Measurements from ENCODE around the gene ZNF84. TPM values are rescaled to one million over a fixed set of nuclear protein-coding genes. Genes with fewer than 3 reads are reported as not detected.

ZNF84 gene
- total RNA-seq, 1 donor from 2014 or later: 24.6 TPM

GRCh38 chr12:133058203-133059113 is 21.1 kb downstream of the ZNF84 start:
- Histone ChIP-seq H3K27me3 (no peaks in the 10 kb centered on the region), H3K9me3 (peaks cover 87% of the 10 kb centered on the region), H3K27ac (no peak overlapping the region), H3K36me3 (peaks cover 3 to 70% of the 10 kb centered on the region in 2 donors), H3K4me3 (no peak overlapping the region), H3K4me1 (no peaks in the 10 kb centered on the region)
- intact Hi-C loops (cut with DNase I): no loop called here
- DNase-seq (ENCODE audit: extremely low spot score in 2 of 2): no peak
- no peak for TF ChIP-seq POLR2AphosphoS5 (IDR thresholded peaks at IDR 0.05; ENCODE audit: insufficient read depth in 1 of 2, low read depth in 1 of 2)
- TF ChIP-seq POLR2A (IDR thresholded peaks at IDR 0.05): no peak
- TF ChIP-seq, protein P1, sequence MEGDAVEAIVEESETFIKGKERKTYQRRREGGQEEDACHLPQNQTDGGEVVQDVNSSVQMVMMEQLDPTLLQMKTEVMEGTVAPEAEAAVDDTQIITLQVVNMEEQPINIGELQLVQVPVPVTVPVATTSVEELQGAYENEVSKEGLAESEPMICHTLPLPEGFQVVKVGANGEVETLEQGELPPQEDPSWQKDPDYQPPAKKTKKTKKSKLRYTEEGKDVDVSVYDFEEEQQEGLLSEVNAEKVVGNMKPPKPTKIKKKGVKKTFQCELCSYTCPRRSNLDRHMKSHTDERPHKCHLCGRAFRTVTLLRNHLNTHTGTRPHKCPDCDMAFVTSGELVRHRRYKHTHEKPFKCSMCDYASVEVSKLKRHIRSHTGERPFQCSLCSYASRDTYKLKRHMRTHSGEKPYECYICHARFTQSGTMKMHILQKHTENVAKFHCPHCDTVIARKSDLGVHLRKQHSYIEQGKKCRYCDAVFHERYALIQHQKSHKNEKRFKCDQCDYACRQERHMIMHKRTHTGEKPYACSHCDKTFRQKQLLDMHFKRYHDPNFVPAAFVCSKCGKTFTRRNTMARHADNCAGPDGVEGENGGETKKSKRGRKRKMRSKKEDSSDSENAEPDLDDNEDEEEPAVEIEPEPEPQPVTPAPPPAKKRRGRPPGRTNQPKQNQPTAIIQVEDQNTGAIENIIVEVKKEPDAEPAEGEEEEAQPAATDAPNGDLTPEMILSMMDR (IDR thresholded peaks at IDR 0.05): no peak

GRCh38 chr12:133061954-133062353 is 24.6 kb downstream of the ZNF84 start:
- no peak for DNase-seq (ENCODE audit: extremely low spot score in 2 of 2)
- H3K9me3 ChIP-seq: peaks cover 96% of the 10 kb centered on the region
- peaks cover 0 to 44% of the 10 kb centered on the region in 2 donors for H3K36me3 ChIP-seq
- intact Hi-C loops (cut with DNase I): no loop called here
- TF ChIP-seq, protein P1 (IDR thresholded peaks at IDR 0.05): no peak
- TF ChIP-seq POLR2AphosphoS5 (IDR thresholded peaks at IDR 0.05; ENCODE audit: insufficient read depth in 1 of 2, low read depth in 1 of 2) (no peak), POLR2A (IDR thresholded peaks at IDR 0.05) (no peak)
- no peaks in the 10 kb centered on the region for H3K4me1 ChIP-seq
- H3K27ac ChIP-seq: no peak overlapping the region
- H3K27me3 ChIP-seq: no peaks in the 10 kb centered on the region
- no peak overlapping the region for H3K4me3 ChIP-seq

DNA sequence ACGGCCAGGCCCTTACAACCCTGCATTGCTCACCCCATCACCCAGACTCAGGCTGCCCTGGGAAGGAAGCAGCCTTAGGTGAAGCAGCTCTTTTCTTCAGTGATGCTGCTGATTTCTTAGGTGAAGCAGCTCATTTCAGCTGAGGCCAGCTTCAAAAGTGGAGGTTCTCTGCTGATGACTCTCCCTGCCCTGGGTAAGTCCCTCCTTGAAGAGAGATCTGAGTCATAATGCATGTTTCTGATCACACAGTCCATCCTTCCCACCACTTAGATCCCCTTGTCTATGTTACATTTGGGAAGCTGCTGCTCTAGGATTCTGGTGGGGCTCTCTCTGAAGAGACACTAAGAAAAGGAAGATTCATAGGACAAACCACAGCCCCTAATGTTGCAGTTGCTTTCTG is 26.2 kb downstream of the ZNF84 start:
- H3K9me3 ChIP-seq: peaks cover 96% of the 10 kb centered on the region
- H3K27ac ChIP-seq: no peak overlapping the region
- H3K4me3 ChIP-seq: no peak overlapping the region
- DNase-seq (ENCODE audit: extremely low spot score in 2 of 2): no peak
- H3K36me3 ChIP-seq: peaks cover 0 to 28% of the 10 kb centered on the region in 2 donors
- TF ChIP-seq, protein P1 (IDR thresholded peaks at IDR 0.05): no peak
- TF ChIP-seq POLR2A (IDR thresholded peaks at IDR 0.05) (no peak), POLR2AphosphoS5 (IDR thresholded peaks at IDR 0.05; ENCODE audit: insufficient read depth in 1 of 2, low read depth in 1 of 2) (no peak)
- intact Hi-C loops (cut with DNase I): no loop called here
- no peaks in the 10 kb centered on the region for H3K4me1 ChIP-seq
- no peaks in the 10 kb centered on the region for H3K27me3 ChIP-seq

GRCh38 chr12:133073836-133074235 is 36.5 kb downstream of the ZNF84 start:
- TF ChIP-seq POLR2AphosphoS5 (IDR thresholded peaks at IDR 0.05; ENCODE audit: insufficient read depth in 1 of 2, low read depth in 1 of 2): no peak
- no peak for TF ChIP-seq POLR2A (IDR thresholded peaks at IDR 0.05)
- TF ChIP-seq, protein P1 (IDR thresholded peaks at IDR 0.05): no peak
- DNase-seq (ENCODE audit: extremely low spot score in 2 of 2): no peak
- no peak overlapping the region for H3K4me3 ChIP-seq
- intact Hi-C loops (cut with DNase I): no loop called here
- H3K4me1 ChIP-seq: no peaks in the 10 kb centered on the region
- H3K27me3 ChIP-seq: no peaks in the 10 kb centered on the region
- no peak overlapping the region for H3K27ac ChIP-seq
- H3K9me3 ChIP-seq: peaks cover 58% of the 10 kb centered on the region
- no peaks in the 10 kb centered on the region for H3K36me3 ChIP-seq

DNA sequence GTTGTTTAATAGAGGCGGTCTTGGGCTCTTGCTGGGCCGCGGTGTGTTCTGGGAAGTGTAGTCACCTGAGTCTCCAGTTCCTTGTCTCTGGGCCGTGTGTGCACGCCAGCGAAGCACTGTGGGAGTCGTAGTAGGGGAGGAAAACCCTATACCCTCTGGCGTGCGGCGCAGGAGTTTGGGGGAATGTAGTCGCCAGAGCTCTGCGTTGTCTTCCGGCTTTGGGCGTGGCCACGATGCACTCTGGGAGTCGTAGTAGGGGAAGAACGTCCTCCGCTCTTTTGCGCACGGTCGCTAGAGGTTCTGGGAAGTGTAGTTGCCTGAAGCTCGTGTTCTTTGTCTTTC is 42.7 kb downstream of the ZNF84 start:
- Histone ChIP-seq H3K36me3 (peaks cover 8 to 37% of the 10 kb centered on the region in 2 donors), H3K4me3 (peak overlapping the region; percentile 75 to 80), H3K27me3 (no peaks in the 10 kb centered on the region), H3K9me3 (peaks cover 60% of the 10 kb centered on the region), H3K4me1 (peaks cover 12% of the 10 kb centered on the region), H3K27ac (peak overlapping the region; percentile 97)
- intact Hi-C loops (cut with DNase I): loop anchor here (1.0 to 5.0 kb wide), 2 partner anchors 52 to 101 kb away; partner anchors contain the start of genes ZNF10, ZNF268 and ZNF891
- TF ChIP-seq POLR2A (IDR thresholded peaks at IDR 0.05) (no peak), POLR2AphosphoS5 (IDR thresholded peaks at IDR 0.05; ENCODE audit: insufficient read depth in 1 of 2, low read depth in 1 of 2) (peak in 1 of 2 donors; percentile 92)
- TF ChIP-seq, protein P1 (IDR thresholded peaks at IDR 0.05): no peak
- peak; percentile 99 for DNase-seq (ENCODE audit: extremely low spot score in 2 of 2)
